ENCODE measurements around the gene TNK1.

GRCh38 chr17:7367918-7368598 lies 12.8 kb upstream of the TNK1 start:
- TF ChIP-seq CTCF (IDR thresholded peaks at IDR 0.05), result no peak
- TF ChIP-seq EZH2 (IDR thresholded peaks at IDR 0.05), result no peak
- TF ChIP-seq EZH2phosphoT487 (IDR thresholded peaks at IDR 0.05), result no peak

Measured in neural progenitor cell (in vitro differentiated cells).